GM12891 (cell line): ENCODE data around the gene FSCN2.

Source experiments
- DNase-seq: peaks from one replicate; pipeline ENCODE4 v3.0.0; 2011; ENCODE audit warnings: low spot score; ENCODE audit not compliant: insufficient read length
- FAIRE-seq: peaks from 2 replicates; lab custom pipeline; 2011; peaks lifted over from hg19 to GRCh38; lab: Jason Lieb, UNC
- PAX5 ChIP-seq: IDR thresholded peaks from 2 replicates; pipeline ENCODE4 v1.6.1; 2011; ENCODE audit warnings: low read length, moderate library complexity, mild to moderate bottlenecking; ENCODE audit not compliant: insufficient read depth, severe bottlenecking
- POLR2A ChIP-seq: IDR thresholded peaks from 2 replicates; pipeline ENCODE4 v1.6.1; 2011; ENCODE audit warnings: low read depth, low read length, control low read depth
- POLR2AphosphoS5 ChIP-seq: IDR thresholded peaks from 2 replicates; pipeline ENCODE4 v1.6.1; 2011; ENCODE audit warnings: low read depth, low read length, control low read depth
- POU2F2 ChIP-seq: IDR thresholded peaks from 2 replicates; pipeline ENCODE4 v1.6.1; 2011; ENCODE audit warnings: low read depth, mild to moderate bottlenecking, control low read depth, low read length, moderate library complexity
- SPI1 ChIP-seq: IDR thresholded peaks from 2 replicates; pipeline ENCODE4 v1.6.1; 2011; ENCODE audit warnings: low read depth, low read length, control low read depth
- TAF1 ChIP-seq: IDR thresholded peaks from 2 replicates; pipeline ENCODE4 v1.6.1; 2011; ENCODE audit warnings: low read depth, low read length, control low read depth

The FSCN2 gene

GRCh38 chr17:81553616-81554181, 25.5 kb downstream of the FSCN2 start:
- no peak for DNase-seq
- TF ChIP-seq POLR2A (no peak), TAF1 (no peak), POU2F2 (no peak), SPI1 (no peak), POLR2AphosphoS5 (no peak)
- FAIRE-seq = no peak

- TF ChIP-seq POU2F2 (peak; percentile 13; the same call in 1 of the 2 replicates), POLR2AphosphoS5 (no peak), POLR2A (no peak), PAX5 (no peak), TAF1 (no peak)
- DNase-seq (no peak), FAIRE-seq (no peak)
Observed at GRCh38 chr17:81556175-81556691, 28.1 kb downstream of the FSCN2 start.

- no peak for DNase-seq
- FAIRE-seq = no peak
- no peak for TF ChIP-seq PAX5
- TF ChIP-seq TAF1 = no peak
- TF ChIP-seq POU2F2 = no peak
- TF ChIP-seq POLR2AphosphoS5 = no peak
- TF ChIP-seq SPI1 = no peak
- no peak for TF ChIP-seq POLR2A
Observed at GRCh38 chr17:81556863-81557262, 28.7 kb downstream of the FSCN2 start.

DNA sequence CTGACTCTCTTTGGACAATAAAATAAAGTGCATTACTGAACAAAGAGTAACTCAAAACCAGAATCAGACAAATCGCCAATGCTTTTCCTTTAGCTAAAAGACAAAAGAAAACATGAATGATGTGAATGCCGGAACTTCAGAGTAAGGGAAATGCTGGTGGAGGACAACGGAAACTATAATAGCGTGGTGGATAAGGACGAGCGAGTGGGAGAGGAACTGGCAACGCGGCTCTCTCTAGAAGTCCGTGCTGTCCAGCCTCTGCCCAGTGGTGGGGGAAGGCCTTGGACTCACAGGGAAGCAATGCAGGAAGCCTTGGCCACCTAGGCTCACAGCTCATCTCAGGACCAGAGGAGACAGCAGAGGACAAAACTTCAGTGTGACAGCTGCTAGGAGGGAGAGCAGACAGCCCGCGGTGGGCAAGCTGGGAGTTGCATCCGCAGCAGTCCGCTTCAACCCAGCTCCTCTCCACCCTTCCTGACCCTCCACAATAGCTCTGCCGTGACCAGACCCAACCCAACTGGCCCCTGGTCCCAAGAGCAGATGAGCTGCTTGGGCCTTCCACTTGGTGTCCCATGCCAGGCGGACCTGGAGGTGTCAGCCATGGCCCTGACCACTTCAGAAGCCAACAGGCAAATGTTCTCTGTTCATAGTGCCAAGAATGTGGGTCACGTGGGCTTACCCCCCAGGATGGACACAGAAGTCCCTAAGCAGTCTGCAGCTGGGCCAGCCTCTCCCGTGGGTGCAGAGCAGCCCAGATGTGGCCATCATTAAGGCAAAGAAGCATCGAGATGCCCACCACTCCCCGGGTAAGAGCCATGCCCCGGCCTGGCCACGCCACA, 29.3 kb downstream of the FSCN2 start:
- FAIRE-seq = no peak

DNA sequence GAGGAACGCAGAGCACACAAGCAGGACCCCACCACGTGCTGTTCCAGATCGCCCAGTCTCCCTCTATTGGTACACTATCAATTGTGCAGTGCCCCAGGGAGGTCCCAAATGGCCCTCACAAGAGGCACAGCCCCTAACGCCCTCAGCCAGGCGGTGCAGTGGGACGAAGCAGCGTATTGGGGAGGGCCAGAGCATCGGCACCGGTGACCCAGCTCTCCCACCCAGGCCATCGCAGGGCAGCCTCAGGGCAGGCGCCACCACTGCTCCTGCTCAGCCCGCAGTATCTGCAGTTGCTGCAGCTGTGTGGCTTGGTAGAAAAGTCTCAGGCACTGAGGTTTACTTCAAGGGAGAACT, 29.9 kb downstream of the FSCN2 start:
- TF ChIP-seq PAX5 = no peak
- TF ChIP-seq POU2F2 = no peak
- TF ChIP-seq POLR2A = no peak
- no peak for TF ChIP-seq SPI1
- no peak for TF ChIP-seq TAF1
- no peak for TF ChIP-seq POLR2AphosphoS5
- DNase-seq = no peak
- no peak for FAIRE-seq

More for the DNA sequence above, 29.3 kb downstream of the FSCN2 start:
- TF ChIP-seq POLR2A (no peak), TAF1 (no peak), POLR2AphosphoS5 (no peak), POU2F2 (no peak), SPI1 (no peak), PAX5 (no peak)
- DNase-seq = no peak

- TF ChIP-seq PAX5 = no peak
- TF ChIP-seq POLR2AphosphoS5 = no peak
- TF ChIP-seq POLR2A = no peak
- no peak for TF ChIP-seq TAF1
- TF ChIP-seq SPI1 = no peak
- no peak for TF ChIP-seq POU2F2
- FAIRE-seq (no peak), DNase-seq (no peak)
Observed at GRCh38 chr17:81558941-81559806, 31.0 kb downstream of the FSCN2 start.

- TF ChIP-seq POU2F2 (no peak), PAX5 (no peak), POLR2AphosphoS5 (no peak), TAF1 (no peak), POLR2A (no peak), SPI1 (no peak)
- no peak for DNase-seq
- FAIRE-seq = peak; percentile 5
Observed at GRCh38 chr17:81561494-81561885, 33.3 kb downstream of the FSCN2 start.

DNA sequence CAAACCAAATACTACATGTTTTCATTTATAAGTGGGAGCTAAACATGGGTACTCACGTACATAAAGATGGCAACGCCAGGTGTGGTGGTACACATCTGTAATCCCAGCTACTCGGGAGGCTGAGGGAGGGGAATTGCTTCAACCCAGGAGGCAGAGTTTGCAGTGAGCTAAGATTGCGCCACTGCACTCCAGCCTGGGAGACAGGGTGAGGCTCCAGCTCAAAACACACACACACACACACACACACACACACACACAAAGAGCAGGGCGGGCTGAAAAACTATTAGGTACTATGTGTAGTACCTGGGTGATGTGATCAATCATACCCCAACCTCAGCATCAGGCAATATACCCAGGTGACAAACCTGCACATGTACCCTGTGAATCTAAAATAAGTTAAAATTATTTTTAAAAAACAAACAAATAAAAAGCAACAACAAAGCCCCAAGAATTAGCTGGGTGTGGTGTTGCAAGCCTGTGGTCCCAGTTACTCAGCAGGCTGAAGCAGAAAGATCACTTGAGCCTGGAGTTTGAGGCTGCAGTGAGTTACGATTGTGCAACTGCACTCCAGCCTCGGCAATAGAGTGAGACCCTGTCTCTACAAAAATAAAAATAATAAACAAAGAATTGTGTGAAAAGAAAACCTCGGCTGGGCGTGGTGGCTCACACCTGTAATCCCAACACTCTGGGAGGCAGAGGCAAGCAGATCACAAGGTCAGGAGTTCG, 35.8 kb downstream of the FSCN2 start:
- TF ChIP-seq PAX5 (no peak), POU2F2 (no peak), TAF1 (no peak), POLR2A (no peak), SPI1 (no peak), POLR2AphosphoS5 (no peak)
- DNase-seq (no peak), FAIRE-seq (no peak)

DNA sequence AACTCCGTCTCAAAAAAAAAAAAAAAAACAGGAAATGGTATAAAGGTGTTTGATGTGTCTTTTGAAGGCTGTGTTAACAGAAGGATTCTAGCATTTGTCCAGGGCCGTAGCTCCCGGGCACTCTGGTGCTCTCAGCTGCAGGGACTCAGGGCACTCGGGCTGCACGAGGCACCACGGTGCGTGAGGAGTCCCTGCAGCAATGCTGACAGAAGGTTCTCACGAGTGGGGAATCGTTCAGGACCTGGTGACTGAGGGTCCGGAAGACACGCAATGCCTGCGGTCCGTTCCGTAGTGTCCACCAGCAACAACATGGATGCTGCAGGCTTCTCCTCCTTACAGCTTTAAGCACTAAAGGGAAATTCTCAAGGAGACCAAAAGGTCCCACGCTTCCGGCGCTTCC, 36.6 kb downstream of the FSCN2 start:
- TF ChIP-seq POLR2AphosphoS5 (no peak), PAX5 (no peak), POLR2A (no peak)
- DNase-seq = no peak
- no peak for FAIRE-seq
